Uterus (tissue), 4 donors: ENCODE data around the gene TICAM2. TPM values are rescaled to one million over a fixed set of nuclear protein-coding genes. Genes with fewer than 3 reads are reported as not detected.

Source experiments
- DNase-seq, 2 donors: peaks; one replicate each; pipeline ENCODE4 v3.0.0-alpha.2; 2019 to 2020
- H3K27ac ChIP-seq, 2 donors: fragments of 200-600 bp; sonication (generic); 1 replicate in 1 of 2; 2 replicates in 1 of 2; pipeline ENCODE4 v1.5.1; 2016 to 2018
- H3K27me3 ChIP-seq, 2 donors: fragments of 200-600 bp; sonication (generic); one replicate each; pipeline ENCODE4 v1.5.1; 2018 to 2019; ENCODE audit warnings: control low read depth in 1 of 2
- H3K36me3 ChIP-seq, 2 donors: fragments of 200-600 bp; sonication (generic); one replicate each; pipeline ENCODE4 v1.5.1; 2019; ENCODE audit warnings: control low read depth in 1 of 2
- H3K4me1 ChIP-seq, 2 donors: fragments of 200-600 bp; sonication (generic); one replicate each; pipeline ENCODE4 v1.5.1; 2018 to 2019; ENCODE audit warnings: control low read depth in 1 of 2
- H3K4me3 ChIP-seq, 2 donors: fragments of 200-600 bp; sonication (generic); 1 replicate in 1 of 2; 2 replicates in 1 of 2; pipeline ENCODE4 v1.5.1; 2018 to 2019; ENCODE audit warnings: mild to moderate bottlenecking in 1 of 2
- H3K9me3 ChIP-seq, 2 donors: fragments of 200-600 bp; sonication (generic); one replicate each; pipeline ENCODE4 v1.5.1; 2019; ENCODE audit warnings: control low read depth in 1 of 2
- CTCF ChIP-seq, 4 experiments: fragments of 200-600 bp in 2 of 4; fragments of 450-650 bp in 2 of 4; sonication (generic) in 2 of 4; IDR thresholded peaks; one replicate each; pipeline ENCODE4 v1.5.1; 2016 to 2019; ENCODE audit warnings: antibody characterized with exemption in 4 of 4, mild to moderate bottlenecking in 2 of 4, moderate library complexity in 1 of 4
- POLR2A ChIP-seq, 2 donors: fragments of 450-650 bp; IDR thresholded peaks; one replicate each; pipeline ENCODE4 v1.6.1; 2016; ENCODE audit warnings: antibody characterized with exemption in 2 of 2, mild to moderate bottlenecking in 1 of 2, moderate library complexity in 1 of 2
- intact Hi-C: fragments of 100-400 bp; cut with DNase I; formaldehyde crosslinking; loops from one replicate; pipeline ENCODE4 v1.15.1; 2023; ENCODE audit warnings: low total_unique reads
- total RNA-seq, 4 donors: library from RNA; depleted of rRNA in 3 of 4; stranded (reverse); fragments of >200 nt in 3 of 4; gene quantifications; one replicate each; pipeline versions ENCODE4 v1.1.0 to v1.2.4, GENCODE V29; 2014 to 2023
- donor health status: DM: yes; HTN: yes; CAD: no.

Gene TICAM2
- total RNA-seq, 4 donors from 2014 or later: 5.4 to 14.0 (median 13.5) TPM; not detected in 1

DNA sequence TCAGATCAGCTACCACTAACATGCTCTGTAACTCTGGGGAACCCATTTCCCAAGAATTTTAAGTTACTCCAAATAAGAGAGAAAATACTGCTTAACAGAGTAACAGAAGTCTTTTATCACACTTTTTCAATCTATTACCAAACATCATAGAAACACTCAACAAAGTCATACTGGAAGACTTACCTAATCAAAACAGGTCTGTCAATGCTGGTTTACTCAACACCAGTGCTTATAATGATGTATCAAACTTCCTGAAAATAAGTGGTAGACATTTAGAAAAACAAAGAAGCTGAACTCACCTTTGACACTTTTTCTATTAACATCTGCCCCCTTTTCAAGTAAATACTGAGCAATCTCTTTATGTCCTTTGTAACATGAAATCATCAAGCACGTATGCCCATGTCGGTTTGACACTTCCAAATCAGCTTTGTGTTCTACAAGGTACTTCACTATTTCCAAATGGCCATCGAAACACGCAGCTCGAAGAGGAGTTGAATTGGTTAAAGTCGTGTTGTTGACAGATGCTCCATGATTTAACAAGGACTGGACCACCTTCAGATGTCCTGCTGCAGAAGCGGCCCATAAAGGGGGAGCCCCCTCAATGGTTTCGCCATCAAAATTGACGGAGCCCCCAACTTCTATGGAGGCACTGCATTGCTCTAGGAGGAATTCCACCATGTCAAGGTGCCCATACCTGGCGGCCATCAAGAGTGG lies 59.5 kb downstream of the TICAM2 start:
- Histone ChIP-seq H3K36me3 (no peaks in the 10 kb centered on the region), H3K27ac (peak overlapping the region; percentile 94 to 96), H3K9me3 (peaks cover 0 to 8% of the 10 kb centered on the region in 2 donors), H3K27me3 (no peaks in the 10 kb centered on the region), H3K4me3 (peak overlapping the region; percentile 66 to 68), H3K4me1 (peaks cover 4 to 13% of the 10 kb centered on the region in 2 donors)
- no peak for DNase-seq
- TF ChIP-seq CTCF (IDR thresholded peaks at IDR 0.05): no peak
- intact Hi-C loops: no loop called here

DNA sequence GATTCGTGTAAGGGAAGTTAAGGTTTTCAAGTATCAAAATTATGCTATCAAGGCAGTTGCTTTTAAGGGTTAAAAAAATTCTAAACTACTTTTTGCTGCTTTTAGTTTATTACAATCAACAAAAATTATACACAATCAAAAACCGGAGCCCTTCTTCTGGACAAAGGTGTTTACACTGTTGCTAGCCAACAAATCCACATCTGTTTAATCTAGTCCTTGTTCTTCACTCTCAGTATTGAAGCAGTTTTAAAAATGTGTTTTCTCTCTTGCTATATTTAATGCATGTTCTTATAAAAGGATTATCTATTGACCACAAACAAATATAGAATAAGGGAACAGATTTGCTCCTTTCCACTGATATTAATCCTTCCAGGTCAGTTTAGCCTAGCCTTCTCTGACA lies 60.2 kb downstream of the TICAM2 start:
- no peak for DNase-seq
- Histone ChIP-seq H3K27ac (peak overlapping the region; percentile 94 to 96), H3K27me3 (no peaks in the 10 kb centered on the region), H3K9me3 (peaks cover 0 to 8% of the 10 kb centered on the region in 2 donors), H3K36me3 (no peaks in the 10 kb centered on the region), H3K4me3 (peak overlapping the region; percentile 66 to 68), H3K4me1 (peaks cover 4 to 13% of the 10 kb centered on the region in 2 donors)
- intact Hi-C loops: no loop called here
- TF ChIP-seq POLR2A (IDR thresholded peaks at IDR 0.05): no peak
- no peak for TF ChIP-seq CTCF (IDR thresholded peaks at IDR 0.05)

DNA sequence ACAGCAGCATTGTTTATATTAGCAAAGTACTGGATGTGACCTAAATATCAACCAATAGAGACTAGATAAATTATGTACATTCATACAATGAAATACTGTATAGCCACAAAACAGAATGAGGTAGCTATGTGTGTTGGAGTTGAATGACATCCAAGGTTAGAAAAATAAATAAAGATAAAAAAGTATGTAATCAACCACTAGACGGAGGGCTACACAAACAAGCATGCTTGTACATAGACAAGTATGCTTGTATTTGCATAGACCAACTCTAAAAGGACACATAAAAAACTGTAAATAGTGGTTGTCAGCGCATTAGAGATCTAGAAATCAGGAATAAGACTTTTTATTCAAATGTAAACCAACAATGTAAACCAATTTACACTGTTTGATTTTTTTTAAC lies 60.7 kb downstream of the TICAM2 start:
- H3K27ac ChIP-seq: peak overlapping the region in 1 of 2 donors; percentile 94
- intact Hi-C loops: no loop called here
- TF ChIP-seq POLR2A (IDR thresholded peaks at IDR 0.05): no peak
- no peak for TF ChIP-seq CTCF (IDR thresholded peaks at IDR 0.05)

DNA sequence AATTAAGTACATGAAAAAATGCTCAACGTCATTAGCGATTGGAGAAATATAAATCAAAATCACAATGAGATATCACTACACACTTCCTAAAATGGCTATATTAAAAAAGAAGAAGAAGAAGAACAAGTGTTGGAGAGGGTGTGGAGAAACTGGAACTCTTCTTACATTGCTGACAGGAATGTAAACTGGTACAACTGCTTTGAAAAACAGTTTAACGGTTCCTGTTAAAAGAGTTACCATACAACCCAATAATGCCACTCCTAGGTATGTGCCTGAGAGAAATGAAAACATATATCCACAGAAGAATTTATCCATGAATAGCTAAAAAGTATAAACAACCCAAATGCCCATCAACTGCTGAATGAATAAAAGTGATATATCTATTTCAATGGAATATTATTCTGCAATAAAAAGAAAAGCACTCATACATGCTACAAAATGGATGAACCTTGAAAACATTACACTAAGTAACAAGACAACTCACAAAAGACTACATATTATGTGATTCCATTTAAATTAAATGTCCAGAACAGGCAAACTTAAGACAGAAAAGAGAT lies 66.7 kb downstream of the TICAM2 start:
- peaks cover 4 to 13% of the 10 kb centered on the region in 2 donors for H3K4me1 ChIP-seq
- H3K4me3 ChIP-seq: no peak overlapping the region
- H3K27me3 ChIP-seq: no peaks in the 10 kb centered on the region
- H3K9me3 ChIP-seq: no peaks in the 10 kb centered on the region
- H3K27ac ChIP-seq: no peak overlapping the region
- no peak for TF ChIP-seq POLR2A (IDR thresholded peaks at IDR 0.05)
- TF ChIP-seq CTCF (IDR thresholded peaks at IDR 0.05): no peak
- DNase-seq: no peak
- intact Hi-C loops: no loop called here
- no peaks in the 10 kb centered on the region for H3K36me3 ChIP-seq

More for the DNA sequence above, 60.7 kb downstream of the TICAM2 start:
- Histone ChIP-seq H3K4me1 (peaks cover 4 to 13% of the 10 kb centered on the region in 2 donors), H3K4me3 (peak overlapping the region; percentile 66 to 68), H3K9me3 (peaks cover 0 to 8% of the 10 kb centered on the region in 2 donors), H3K36me3 (no peaks in the 10 kb centered on the region), H3K27me3 (no peaks in the 10 kb centered on the region)
- DNase-seq: no peak

DNA sequence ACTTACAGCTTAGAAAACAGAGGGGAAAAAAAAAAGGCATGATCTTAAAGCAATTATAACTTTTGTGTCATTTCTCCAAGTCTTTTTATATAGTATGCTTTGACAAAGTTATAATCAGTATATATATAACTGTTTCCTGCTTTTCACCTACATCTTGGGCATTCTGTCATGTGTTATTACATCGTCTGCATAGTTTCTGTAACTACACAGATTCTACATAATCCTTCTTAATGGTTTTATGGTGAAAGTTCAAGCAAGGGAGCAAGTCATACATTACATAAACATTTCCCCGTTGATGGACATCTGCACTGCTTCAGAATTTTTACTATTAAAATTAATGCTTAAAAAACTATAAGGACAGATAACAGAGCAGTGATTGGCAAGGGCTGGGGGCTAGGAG lies 69.8 kb downstream of the TICAM2 start:
- Histone ChIP-seq H3K4me3 (no peak overlapping the region), H3K27ac (no peak overlapping the region), H3K27me3 (no peaks in the 10 kb centered on the region), H3K36me3 (no peaks in the 10 kb centered on the region), H3K4me1 (peaks cover 0 to 7% of the 10 kb centered on the region in 2 donors), H3K9me3 (no peaks in the 10 kb centered on the region)
- TF ChIP-seq CTCF (IDR thresholded peaks at IDR 0.05) (no peak), POLR2A (IDR thresholded peaks at IDR 0.05) (no peak)
- no peak for DNase-seq
- intact Hi-C loops: no loop called here
